ENCODE results near the gene PHC2. TPM values are rescaled to one million over a fixed set of nuclear protein-coding genes. Genes with fewer than 3 reads are reported as not detected.
"Not testable (repeated sequence)": the region's sequence is repeated elsewhere in the genome, so short reads cannot be mapped to it uniquely, and the experiment has no call there.

Gene PHC2
- total RNA-seq, 1 donor = 85.4 TPM

DNA sequence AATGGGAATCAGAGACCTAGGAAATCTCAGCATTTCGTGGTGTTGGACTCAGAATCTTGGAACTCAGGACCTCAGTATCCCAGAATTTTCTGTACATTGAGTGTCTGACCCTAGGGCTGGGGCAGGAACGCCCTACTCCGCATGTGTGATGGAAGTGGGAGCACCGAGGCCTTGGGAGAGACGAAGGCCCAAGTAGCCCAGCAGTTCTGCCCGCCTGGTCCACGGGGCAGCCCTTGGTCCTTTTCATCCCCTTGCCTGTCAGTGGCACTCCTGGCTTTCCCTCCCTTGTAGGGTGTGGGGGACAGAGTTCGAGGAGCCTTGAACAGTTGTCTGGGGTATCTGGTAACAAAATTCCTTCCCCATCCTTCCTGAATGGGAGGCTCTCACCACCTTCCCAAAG lies 120.2 kb downstream of the PHC2 start:
- Histone ChIP-seq H3K4me1 (ENCODE audit: insufficient read depth, low read length) (no peaks in the 10 kb centered on the region), H3K4me3 (ENCODE audit: insufficient read depth, low read length) (no peak overlapping the region), H3K27me3 (ENCODE audit: insufficient read depth, low read length) (peaks cover 12% of the 10 kb centered on the region), H3K9me3 (ENCODE audit: low read depth, low read length) (no peaks in the 10 kb centered on the region), H3K79me2 (ENCODE audit: insufficient read depth, low read length) (no peaks in the 10 kb centered on the region), H3K4me2 (ENCODE audit: insufficient read depth, low read length) (no peak overlapping the region), H4K20me1 (ENCODE audit: insufficient read depth, low read length) (no peaks in the 10 kb centered on the region), H2AFZ (ENCODE audit: low read length) (no peak overlapping the region), H3K36me3 (ENCODE audit: insufficient read depth, low read length) (no peaks in the 10 kb centered on the region), H3K27ac (ENCODE audit: low read depth, low read length) (no peak overlapping the region)
- peak; percentile 57 for DNase-seq (ENCODE audit: insufficient read length, low spot score, missing footprints)
- TF ChIP-seq, protein P1, sequence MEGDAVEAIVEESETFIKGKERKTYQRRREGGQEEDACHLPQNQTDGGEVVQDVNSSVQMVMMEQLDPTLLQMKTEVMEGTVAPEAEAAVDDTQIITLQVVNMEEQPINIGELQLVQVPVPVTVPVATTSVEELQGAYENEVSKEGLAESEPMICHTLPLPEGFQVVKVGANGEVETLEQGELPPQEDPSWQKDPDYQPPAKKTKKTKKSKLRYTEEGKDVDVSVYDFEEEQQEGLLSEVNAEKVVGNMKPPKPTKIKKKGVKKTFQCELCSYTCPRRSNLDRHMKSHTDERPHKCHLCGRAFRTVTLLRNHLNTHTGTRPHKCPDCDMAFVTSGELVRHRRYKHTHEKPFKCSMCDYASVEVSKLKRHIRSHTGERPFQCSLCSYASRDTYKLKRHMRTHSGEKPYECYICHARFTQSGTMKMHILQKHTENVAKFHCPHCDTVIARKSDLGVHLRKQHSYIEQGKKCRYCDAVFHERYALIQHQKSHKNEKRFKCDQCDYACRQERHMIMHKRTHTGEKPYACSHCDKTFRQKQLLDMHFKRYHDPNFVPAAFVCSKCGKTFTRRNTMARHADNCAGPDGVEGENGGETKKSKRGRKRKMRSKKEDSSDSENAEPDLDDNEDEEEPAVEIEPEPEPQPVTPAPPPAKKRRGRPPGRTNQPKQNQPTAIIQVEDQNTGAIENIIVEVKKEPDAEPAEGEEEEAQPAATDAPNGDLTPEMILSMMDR (IDR thresholded peaks at IDR 0.05; ENCODE audit: extremely low read depth, low read depth, low read length) = no peak

DNA sequence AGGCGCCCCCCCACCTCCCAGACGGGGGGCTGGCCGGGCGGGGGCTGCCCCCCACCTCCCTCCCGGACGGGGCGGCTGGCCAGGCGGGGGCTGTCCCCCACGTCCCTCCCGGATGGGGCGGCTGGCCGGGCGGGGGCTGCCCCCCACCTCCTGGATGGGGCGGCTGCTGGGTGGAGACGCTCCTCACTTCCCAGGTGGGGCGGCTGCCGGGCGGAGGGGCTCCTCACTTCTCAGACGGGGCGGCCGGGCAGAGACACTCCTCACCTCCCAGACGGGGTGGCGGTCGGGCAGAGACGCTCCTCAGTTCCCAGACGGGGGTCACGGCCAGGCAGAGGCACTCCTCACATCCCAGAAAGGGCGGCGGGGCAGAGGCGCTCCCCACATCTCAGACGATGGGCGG lies 121.5 kb downstream of the PHC2 start:
- H3K27me3 ChIP-seq (ENCODE audit: insufficient read depth, low read length) = peaks cover 12% of the 10 kb centered on the region
- H3K4me1 ChIP-seq (ENCODE audit: insufficient read depth, low read length); H3K4me2 ChIP-seq (ENCODE audit: insufficient read depth, low read length); H4K20me1 ChIP-seq (ENCODE audit: insufficient read depth, low read length); DNase-seq (ENCODE audit: insufficient read length, low spot score, missing footprints); H3K9me3 ChIP-seq (ENCODE audit: low read depth, low read length); H3K27ac ChIP-seq (ENCODE audit: low read depth, low read length); H3K4me3 ChIP-seq (ENCODE audit: insufficient read depth, low read length); H2AFZ ChIP-seq (ENCODE audit: low read length); H3K79me2 ChIP-seq (ENCODE audit: insufficient read depth, low read length); H3K36me3 ChIP-seq (ENCODE audit: insufficient read depth, low read length): not testable (repeated sequence)

DNA sequence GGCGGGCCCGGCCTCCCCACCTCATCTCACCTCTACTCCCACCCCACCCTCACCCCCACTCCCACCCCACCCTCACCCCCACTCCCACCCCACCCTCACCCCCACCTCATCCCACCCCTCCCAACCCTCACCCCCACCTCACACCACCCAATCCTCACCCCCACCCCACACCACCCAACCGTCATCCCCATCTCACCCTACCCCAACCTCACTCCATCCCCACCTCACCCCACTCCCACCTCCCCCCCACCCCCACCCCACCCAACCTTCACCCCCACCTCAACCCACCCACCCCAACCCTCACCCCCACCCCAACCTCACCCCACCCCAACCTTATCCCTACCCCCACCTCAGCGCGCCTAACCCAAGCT lies 123.4 kb downstream of the PHC2 start:
- DNase-seq (ENCODE audit: insufficient read length, low spot score, missing footprints) = peak; percentile 43
- no peaks in the 10 kb centered on the region for H3K9me3 ChIP-seq (ENCODE audit: low read depth, low read length)
- H3K27ac ChIP-seq (ENCODE audit: low read depth, low read length) = no peak overlapping the region
- peaks cover 12% of the 10 kb centered on the region for H3K27me3 ChIP-seq (ENCODE audit: insufficient read depth, low read length)
- TF ChIP-seq, protein P1 (IDR thresholded peaks at IDR 0.05; ENCODE audit: extremely low read depth, low read depth, low read length) = no peak
- no peaks in the 10 kb centered on the region for H3K79me2 ChIP-seq (ENCODE audit: insufficient read depth, low read length)
- H3K4me1 ChIP-seq (ENCODE audit: insufficient read depth, low read length) = no peaks in the 10 kb centered on the region
- no peak overlapping the region for H2AFZ ChIP-seq (ENCODE audit: low read length)
- no peaks in the 10 kb centered on the region for H4K20me1 ChIP-seq (ENCODE audit: insufficient read depth, low read length)
- no peak overlapping the region for H3K4me3 ChIP-seq (ENCODE audit: insufficient read depth, low read length)
- H3K4me2 ChIP-seq (ENCODE audit: insufficient read depth, low read length) = no peak overlapping the region
- no peaks in the 10 kb centered on the region for H3K36me3 ChIP-seq (ENCODE audit: insufficient read depth, low read length)

DNA sequence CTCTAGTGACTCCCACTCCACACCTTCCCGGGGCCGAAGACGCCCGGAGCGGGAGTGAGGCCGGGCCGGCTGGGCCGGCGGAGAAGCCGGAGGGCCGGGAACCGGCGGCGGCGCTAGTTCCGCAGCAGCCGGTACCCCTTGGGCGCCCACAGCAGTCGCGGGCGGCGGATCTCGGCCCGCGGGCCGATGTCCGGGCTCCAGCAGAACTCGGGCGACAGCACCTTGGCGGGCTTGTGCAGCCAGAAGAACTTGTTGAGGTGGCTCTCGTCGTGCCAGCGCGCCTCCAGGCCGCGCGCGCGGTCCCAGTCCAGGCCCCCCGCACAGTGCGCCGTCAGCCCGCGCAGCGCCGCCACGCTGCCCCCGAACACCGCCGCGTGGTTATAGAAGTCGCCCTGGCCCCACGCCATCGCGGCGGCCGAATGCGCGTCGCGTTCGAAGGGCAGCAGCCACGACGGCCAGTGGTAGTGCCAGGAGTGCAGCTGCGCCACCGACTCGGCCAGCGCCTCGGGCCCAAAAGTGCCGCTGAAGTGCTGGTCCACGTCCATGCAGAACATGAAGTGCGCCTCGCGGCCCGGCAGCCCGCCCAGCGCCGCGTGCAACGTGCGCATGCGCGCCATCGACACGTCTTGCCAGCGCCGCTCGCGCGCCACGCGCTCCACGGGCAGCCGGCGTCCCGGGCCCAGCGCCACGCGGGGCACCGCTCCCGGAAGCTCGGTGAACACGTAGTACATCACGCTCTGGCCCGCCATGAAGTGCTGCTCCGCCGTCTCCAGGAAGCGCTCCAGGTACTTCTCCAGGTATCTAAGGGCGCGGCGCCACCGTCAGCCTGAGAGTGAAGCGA lies 124.0 kb downstream of the PHC2 start:
- Histone ChIP-seq H3K4me3 (ENCODE audit: insufficient read depth, low read length) (peak overlapping the region; percentile 35), H3K79me2 (ENCODE audit: insufficient read depth, low read length) (no peaks in the 10 kb centered on the region), H2AFZ (ENCODE audit: low read length) (peak overlapping the region; percentile 59), H3K4me2 (ENCODE audit: insufficient read depth, low read length) (no peak overlapping the region), H3K27ac (ENCODE audit: low read depth, low read length) (no peak overlapping the region), H3K36me3 (ENCODE audit: insufficient read depth, low read length) (no peaks in the 10 kb centered on the region), H3K4me1 (ENCODE audit: insufficient read depth, low read length) (no peaks in the 10 kb centered on the region), H4K20me1 (ENCODE audit: insufficient read depth, low read length) (no peaks in the 10 kb centered on the region), H3K27me3 (ENCODE audit: insufficient read depth, low read length) (peaks cover 12% of the 10 kb centered on the region), H3K9me3 (ENCODE audit: low read depth, low read length) (no peaks in the 10 kb centered on the region)
- DNase-seq (ENCODE audit: insufficient read length, low spot score, missing footprints) = peak; percentile 77
- TF ChIP-seq, protein P1 (IDR thresholded peaks at IDR 0.05; ENCODE audit: extremely low read depth, low read depth, low read length) = no peak

Data from osteoblast (primary cell).